Skeletal muscle tissue (tissue), 4 donors: ENCODE data around the gene OR7A5. TPM values are rescaled to one million over a fixed set of nuclear protein-coding genes. Genes with fewer than 3 reads are reported as not detected.
"Not testable (repeated sequence)": the region's sequence is repeated elsewhere in the genome, so short reads cannot be mapped to it uniquely, and the experiment has no call there.

Experiments
- H3K27ac ChIP-seq: one replicate; pipeline ENCODE4 v1.7.0; 2013; ENCODE audit warnings: mild to moderate bottlenecking, low read depth, low read length, inconsistent platforms
- H3K27me3 ChIP-seq, 3 donors: one replicate each; pipeline ENCODE4 v1.7.0; 2013; ENCODE audit warnings: low read length in 3 of 3; ENCODE audit not compliant: control insufficient read depth in 3 of 3, insufficient read depth in 3 of 3
- H3K36me3 ChIP-seq, 3 donors: one replicate each; pipeline ENCODE4 v1.7.0; 2013; ENCODE audit warnings: low read length in 3 of 3; ENCODE audit not compliant: control insufficient read depth in 3 of 3, insufficient read depth in 3 of 3
- H3K4me1 ChIP-seq, 3 donors: one replicate each; pipeline ENCODE4 v1.7.0; 2013; ENCODE audit warnings: low read length in 3 of 3, mild to moderate bottlenecking in 3 of 3; ENCODE audit not compliant: control insufficient read depth in 3 of 3, insufficient read depth in 3 of 3
- H3K4me3 ChIP-seq, 3 donors: one replicate each; pipeline ENCODE4 v1.7.0; 2013; ENCODE audit warnings: low read length in 3 of 3
- H3K9ac ChIP-seq, 3 donors: one replicate each; pipeline ENCODE4 v1.7.0; 2013; ENCODE audit warnings: low read length in 3 of 3, mild to moderate bottlenecking in 3 of 3, moderate library complexity in 2 of 3, low read depth in 1 of 3
- H3K9me3 ChIP-seq, 3 donors: one replicate each; pipeline ENCODE4 v1.7.0; 2013; ENCODE audit warnings: low read length in 3 of 3; ENCODE audit not compliant: control insufficient read depth in 3 of 3
- total RNA-seq: library from RNA; depleted of rRNA; stranded (reverse); fragments of >200 nt; gene quantifications from one replicate; pipeline ENCODE4 v1.2.3, GENCODE V29; 2014
- donor health status: Osteomylitis.

OR7A5 gene
- total RNA-seq, 1 donor from 2014 or later, result not detected

DNA sequence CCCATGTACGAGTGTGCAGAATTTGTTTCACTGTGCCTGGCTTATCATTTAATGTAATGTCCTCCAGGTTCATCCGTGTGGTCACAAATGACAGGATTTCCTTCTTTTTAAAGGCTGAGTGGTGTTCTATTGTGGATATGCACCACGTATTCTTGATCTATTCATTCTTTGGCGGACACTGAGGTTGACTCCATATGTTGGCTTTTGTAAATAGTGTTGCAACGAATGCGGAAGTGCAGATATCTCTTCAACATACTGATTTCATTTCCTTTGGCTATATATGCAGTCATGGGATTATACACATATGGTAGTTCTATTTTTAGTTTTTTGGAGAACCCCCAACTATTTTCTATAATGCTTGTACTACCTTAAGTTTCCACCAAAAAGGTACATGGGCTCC lies 13.0 kb downstream of the OR7A5 start:
- Histone ChIP-seq H3K36me3 (no peaks in the 10 kb centered on the region), H3K9ac (no peak overlapping the region), H3K9me3 (peaks cover 0 to 5% (median 2%) of the 10 kb centered on the region in 3 donors), H3K27ac (no peak overlapping the region), H3K27me3 (no peaks in the 10 kb centered on the region), H3K4me3 (no peak overlapping the region), H3K4me1 (no peaks in the 10 kb centered on the region)

DNA sequence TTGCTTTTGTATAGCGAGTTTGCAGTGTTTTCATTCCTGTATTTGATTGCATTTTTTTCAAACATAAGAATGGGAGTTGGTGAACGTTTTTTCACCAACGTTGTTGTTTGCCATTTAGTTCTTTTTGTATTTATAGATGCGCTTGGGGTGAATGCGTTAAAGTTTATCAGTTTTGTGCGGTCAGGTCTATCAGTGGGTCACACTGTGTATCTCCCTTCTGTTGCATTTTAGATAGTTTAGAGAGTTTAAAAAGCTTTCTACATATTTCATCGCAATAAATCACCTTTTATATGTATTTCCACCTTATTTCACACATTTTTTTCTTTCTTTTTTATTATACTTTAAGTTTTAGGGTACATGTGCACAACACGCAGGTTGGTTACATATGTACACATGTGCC lies 16.4 kb downstream of the OR7A5 start:
- Histone ChIP-seq H3K27ac (no peak overlapping the region), H3K27me3 (no peaks in the 10 kb centered on the region), H3K9ac (no peak overlapping the region), H3K4me1 (no peaks in the 10 kb centered on the region), H3K4me3 (no peak overlapping the region), H3K36me3 (no peaks in the 10 kb centered on the region), H3K9me3 (peaks cover 0 to 2% (median 2%) of the 10 kb centered on the region in 3 donors)

DNA sequence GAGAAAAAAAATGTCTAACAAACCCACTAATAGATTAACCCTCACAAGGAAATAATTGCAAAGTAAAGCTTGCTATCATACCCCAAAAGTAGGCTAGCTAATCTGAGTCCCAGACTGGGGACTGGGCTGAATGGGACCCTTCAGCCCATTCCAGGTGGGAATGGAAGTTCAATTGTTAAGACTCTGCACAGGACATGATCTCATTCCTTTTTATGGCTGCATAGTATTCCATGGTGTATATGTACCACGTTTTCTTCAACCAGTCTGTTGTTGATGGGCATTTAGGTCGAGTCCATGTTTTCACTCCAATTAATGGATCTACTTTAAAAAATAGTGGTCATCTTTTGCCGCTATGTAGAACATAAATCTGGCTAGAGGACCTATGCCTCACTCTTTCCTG lies 17.9 kb downstream of the OR7A5 start:
- no peaks in the 10 kb centered on the region for H3K4me1 ChIP-seq
- H3K27me3 ChIP-seq, result no peaks in the 10 kb centered on the region
- no peak overlapping the region for H3K4me3 ChIP-seq
- H3K27ac ChIP-seq, result no peak overlapping the region
- no peak overlapping the region for H3K9ac ChIP-seq
- peaks cover 0 to 2% (median 2%) of the 10 kb centered on the region in 3 donors for H3K9me3 ChIP-seq
- H3K36me3 ChIP-seq, result no peaks in the 10 kb centered on the region

DNA sequence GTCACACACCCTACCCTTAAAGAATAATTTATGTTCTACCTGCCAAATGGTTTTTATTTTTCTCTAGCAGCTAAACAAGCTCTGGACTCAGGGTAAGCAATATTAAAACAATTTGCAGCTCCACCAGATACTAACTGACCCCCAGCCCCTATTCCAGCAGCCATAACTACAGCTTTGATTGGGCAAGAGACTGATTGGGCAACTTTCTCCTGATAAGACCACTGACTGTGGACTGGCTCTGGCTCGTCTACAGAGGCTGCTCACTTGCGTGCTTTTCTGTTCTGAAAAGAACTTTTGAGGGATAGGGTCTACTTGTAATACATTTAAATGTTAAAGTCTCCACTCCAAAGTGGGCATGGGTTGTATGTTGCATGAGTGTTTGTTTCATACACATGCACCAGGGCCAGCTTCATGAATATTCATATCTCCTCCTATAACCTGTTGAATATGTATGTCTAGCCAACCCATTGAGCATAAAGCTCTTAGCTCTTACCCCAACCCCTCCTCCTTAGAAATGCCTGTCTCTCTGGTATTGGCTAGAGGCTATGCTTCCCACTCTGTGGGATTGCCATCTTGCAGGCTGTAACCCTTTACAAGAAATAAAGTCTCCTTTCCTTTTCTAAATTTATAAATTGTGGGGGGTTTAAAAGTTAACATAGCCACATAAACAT lies 19.9 kb downstream of the OR7A5 start:
- Histone ChIP-seq H3K4me1 (no peaks in the 10 kb centered on the region), H3K27me3 (no peaks in the 10 kb centered on the region), H3K36me3 (no peaks in the 10 kb centered on the region), H3K9ac (no peak overlapping the region), H3K27ac (no peak overlapping the region), H3K4me3 (no peak overlapping the region), H3K9me3 (peaks cover 0 to 2% (median 2%) of the 10 kb centered on the region in 3 donors)

DNA sequence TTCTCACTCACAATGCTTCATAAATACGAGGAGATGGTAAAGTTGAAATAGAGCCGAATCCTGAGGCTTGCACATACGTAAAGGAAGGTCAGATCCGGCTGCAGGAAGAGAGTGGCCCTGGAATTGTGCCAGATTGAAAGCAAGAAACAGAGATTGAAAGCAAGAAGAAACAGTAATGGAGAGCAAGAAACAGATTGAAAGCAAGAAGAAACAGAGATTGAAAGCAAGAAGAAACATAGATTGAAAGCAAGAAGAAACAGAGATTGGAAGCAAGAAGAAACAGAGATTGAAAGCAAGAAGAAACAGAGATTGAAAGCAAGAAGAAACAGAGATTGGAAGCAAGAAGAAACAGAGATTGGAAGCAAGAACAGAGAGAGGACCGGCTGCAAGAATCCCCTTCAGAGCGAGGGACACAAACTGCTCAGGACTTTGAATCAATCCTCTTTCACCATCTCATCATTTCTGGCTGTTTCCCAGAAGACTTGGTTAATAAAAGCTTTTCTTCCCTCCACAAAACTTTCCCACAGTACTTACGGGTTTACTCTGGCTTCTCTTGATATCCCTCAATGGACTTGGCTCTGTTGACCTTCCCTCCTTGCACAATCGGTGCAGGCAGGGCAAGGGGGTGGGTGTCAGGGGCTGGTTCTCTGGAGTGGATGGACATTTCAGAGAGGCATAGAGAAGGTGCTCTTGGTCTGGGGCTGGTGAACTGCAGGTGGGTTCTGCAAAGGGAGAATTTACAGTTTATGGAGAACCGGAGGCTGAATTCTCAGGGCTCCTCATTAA lies 25.5 kb downstream of the OR7A5 start:
- Histone ChIP-seq H3K27ac (peak overlapping the region; percentile 12), H3K9me3 (no peaks in the 10 kb centered on the region), H3K36me3 (no peaks in the 10 kb centered on the region), H3K9ac (no peak overlapping the region), H3K4me1 (no peaks in the 10 kb centered on the region), H3K4me3 (no peak overlapping the region), H3K27me3 (no peaks in the 10 kb centered on the region)

DNA sequence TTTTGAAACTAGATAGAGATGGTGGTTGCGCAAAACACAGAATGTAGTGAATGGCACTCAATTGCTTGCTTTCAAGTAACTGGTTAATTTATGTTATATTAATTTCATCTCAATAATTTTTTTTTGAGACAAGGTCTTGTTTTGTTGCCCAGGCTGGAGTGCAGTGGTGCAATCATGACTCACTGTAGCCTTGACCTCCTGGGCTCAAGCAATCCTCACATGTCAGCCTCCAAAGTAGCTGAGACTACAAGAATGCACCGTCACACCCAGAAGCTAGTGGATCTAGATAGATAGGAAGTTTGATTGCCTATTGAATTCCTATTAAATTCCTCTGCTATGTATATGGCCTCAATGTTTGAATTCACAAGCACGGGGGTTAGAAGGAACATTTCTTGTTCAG lies 30.2 kb downstream of the OR7A5 start:
- Histone ChIP-seq H3K36me3 (no peaks in the 10 kb centered on the region), H3K27ac (no peak overlapping the region)

DNA sequence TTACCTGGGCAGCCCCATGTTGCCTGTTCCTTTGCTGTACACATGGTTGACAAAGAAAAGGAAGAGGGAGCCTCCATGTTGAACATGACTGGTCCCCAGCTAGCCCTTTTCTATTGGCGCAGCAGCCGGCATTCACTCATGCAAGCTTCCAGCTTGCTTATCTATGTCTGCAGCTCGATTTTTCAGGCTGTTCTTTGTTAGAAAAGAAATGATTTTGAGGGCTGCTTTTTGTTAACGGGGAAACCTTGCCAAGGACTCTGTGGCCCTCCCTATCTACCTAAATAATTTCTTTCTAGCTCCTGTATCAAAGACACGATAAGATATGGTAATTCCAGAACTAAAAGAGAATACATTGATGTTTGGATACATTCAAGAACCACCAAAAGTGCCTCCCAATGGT lies 36.2 kb downstream of the OR7A5 start:
- no peaks in the 10 kb centered on the region for H3K4me1 ChIP-seq
- no peak overlapping the region for H3K27ac ChIP-seq
- no peak overlapping the region for H3K9ac ChIP-seq
- peaks cover 0 to 3% (median 0%) of the 10 kb centered on the region in 3 donors for H3K9me3 ChIP-seq
- H3K4me3 ChIP-seq, result no peak overlapping the region
- H3K27me3 ChIP-seq, result no peaks in the 10 kb centered on the region
- no peaks in the 10 kb centered on the region for H3K36me3 ChIP-seq

More for the DNA sequence above, 30.2 kb downstream of the OR7A5 start:
- H3K4me3 ChIP-seq, result no peak overlapping the region
- no peak overlapping the region for H3K9ac ChIP-seq
- no peaks in the 10 kb centered on the region for H3K27me3 ChIP-seq
- H3K9me3 ChIP-seq, result no peaks in the 10 kb centered on the region
- H3K4me1 ChIP-seq, result no peaks in the 10 kb centered on the region

DNA sequence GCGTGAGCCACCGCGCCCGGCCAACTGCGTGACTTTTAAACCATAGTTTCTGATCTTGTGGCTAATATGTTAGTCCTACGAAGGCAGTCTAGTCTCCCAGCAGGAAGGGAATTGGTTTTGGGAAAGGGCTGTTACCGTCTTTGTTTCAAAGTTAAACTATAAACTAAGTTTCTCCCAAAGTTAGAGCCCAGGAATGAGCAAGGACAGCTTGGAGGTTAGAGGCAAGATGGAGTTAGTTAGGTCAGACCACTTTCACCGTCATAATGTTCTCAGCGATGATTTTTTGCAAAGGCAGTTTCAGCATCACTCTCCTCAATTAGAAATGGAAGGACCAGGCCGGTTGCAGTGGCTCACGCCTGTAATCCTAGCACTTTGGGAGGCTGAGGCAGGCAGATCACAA lies 39.0 kb downstream of the OR7A5 start:
- Histone ChIP-seq H3K27ac (no peak overlapping the region), H3K27me3 (no peaks in the 10 kb centered on the region), H3K36me3 (no peaks in the 10 kb centered on the region), H3K9ac (no peak overlapping the region), H3K4me3 (no peak overlapping the region), H3K4me1 (no peaks in the 10 kb centered on the region), H3K9me3 (peaks cover 0 to 3% (median 0%) of the 10 kb centered on the region in 3 donors)

DNA sequence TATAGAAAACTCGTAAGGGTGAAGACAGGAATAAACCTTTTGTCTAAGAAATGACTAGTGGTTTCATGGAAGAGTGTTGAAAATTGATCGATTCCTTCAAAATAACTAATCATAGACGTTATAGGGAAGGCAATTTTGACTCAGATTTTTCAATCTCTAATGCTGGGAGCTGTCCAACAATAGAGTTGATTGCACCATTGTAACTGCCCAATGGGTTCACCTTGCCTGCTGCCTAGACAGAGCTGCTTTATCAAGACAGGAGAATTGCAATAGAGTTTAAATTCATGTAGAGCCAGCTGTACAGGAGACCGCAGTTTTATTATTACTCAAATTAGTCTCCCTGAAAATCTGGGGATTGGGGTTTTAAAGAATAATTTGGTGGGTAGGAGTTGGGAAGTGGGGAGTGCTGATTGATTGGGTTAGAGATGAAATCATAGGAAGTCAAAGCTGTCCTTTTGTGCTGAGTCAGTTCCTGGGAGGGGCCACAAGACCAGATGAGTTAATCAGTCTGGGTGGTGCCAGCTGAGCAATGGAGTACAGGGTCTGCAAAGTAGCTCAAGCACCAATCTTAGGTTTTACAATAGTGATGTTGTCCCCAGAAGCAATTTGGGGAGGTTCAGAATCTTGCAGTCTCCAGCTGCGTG lies 39.8 kb downstream of the OR7A5 start:
- Histone ChIP-seq H3K4me3 (no peak overlapping the region), H3K9me3 (peaks cover 0 to 3% (median 0%) of the 10 kb centered on the region in 3 donors), H3K9ac (no peak overlapping the region), H3K27ac (no peak overlapping the region), H3K36me3 (no peaks in the 10 kb centered on the region), H3K4me1 (no peaks in the 10 kb centered on the region), H3K27me3 (no peaks in the 10 kb centered on the region)

DNA sequence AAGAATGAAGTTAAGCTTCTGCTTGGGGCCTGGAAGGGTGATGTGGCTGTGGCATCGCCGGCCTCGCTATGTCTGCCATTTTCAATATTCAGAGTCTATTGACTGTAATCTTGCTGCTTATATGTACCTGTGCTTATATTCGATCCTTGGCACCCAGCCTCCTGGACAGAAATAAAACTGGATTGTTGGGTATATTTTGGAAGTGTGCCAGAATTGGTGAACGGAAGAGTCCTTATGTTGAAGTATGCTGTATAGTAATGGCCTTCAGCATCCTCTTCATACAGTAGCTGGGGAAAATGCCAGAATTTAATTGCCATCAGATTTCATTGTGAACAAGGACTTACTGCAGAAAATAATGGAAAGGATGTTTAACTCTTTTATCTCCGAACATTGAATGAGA lies 42.7 kb downstream of the OR7A5 start:
- H3K27ac ChIP-seq, H3K4me1 ChIP-seq, H3K9ac ChIP-seq, H3K27me3 ChIP-seq, H3K36me3 ChIP-seq, H3K9me3 ChIP-seq, H3K4me3 ChIP-seq: not testable (repeated sequence)
